Activated T-helper 1 cell treated with Interleukin-2 at 50 U/mL for 16 hours (primary cell): Measurements from ENCODE around the gene RNF166.

Experiments
- DNase-seq: peaks from one replicate; pipeline ENCODE4 v3.0.0-alpha.2; 2020; ENCODE audit warnings: low read depth

Gene RNF166

DNA sequence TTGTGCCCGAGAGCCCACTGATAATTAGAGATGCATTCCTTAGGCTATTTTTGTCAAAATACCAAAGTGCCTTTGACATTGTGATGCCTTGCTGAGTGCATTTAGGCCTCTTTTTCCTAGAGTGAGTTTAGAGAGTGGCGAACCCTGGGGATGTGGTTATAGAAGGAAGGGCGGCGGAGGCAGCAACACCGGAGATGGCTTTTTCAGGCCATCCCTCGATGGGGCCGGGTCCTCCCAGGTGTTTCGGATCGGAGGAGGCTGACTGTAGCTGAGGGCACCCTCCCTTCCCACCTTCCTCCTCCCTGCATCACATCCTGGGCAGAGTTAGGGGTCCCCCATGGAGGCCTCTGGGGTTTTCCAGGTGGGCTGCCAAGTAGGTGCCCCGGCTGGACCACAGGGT, 13.3 kb downstream of the RNF166 start:
- DNase-seq: no peak

DNA sequence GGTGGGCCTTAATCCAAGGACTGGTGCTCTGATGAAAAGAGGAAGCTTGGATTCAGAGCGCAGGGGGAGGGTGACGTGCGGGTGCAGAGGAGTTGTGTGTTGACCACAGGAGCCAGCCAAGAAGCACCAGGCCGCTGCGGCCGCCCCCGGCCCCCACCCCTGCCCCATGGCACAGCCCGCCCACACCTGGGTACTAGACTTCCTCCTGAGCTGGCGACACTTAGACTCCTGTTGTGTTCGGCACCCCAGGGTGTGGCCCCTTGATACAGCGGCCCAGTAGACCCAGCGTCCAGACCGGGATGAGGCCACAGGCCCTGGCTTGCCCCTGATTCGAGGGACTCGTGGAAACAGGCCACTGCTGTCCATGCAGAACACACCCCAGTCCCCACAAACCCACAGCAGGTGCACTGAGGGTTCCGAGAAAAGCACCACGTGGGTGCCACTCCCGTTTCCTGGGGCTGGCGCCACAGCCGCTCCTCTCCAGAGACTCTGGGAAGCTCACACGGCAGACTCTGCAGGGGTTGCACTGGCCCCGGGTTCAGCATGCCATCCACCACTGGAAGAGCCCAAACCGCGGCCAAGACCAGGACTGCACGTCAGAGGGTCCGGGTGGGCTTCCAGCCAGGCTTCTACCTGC, 14.2 kb downstream of the RNF166 start:
- peak; percentile 35 for DNase-seq

- no peak for DNase-seq
Measured at GRCh38 chr16:88691129-88691813, 14.9 kb downstream of the RNF166 start.

DNA sequence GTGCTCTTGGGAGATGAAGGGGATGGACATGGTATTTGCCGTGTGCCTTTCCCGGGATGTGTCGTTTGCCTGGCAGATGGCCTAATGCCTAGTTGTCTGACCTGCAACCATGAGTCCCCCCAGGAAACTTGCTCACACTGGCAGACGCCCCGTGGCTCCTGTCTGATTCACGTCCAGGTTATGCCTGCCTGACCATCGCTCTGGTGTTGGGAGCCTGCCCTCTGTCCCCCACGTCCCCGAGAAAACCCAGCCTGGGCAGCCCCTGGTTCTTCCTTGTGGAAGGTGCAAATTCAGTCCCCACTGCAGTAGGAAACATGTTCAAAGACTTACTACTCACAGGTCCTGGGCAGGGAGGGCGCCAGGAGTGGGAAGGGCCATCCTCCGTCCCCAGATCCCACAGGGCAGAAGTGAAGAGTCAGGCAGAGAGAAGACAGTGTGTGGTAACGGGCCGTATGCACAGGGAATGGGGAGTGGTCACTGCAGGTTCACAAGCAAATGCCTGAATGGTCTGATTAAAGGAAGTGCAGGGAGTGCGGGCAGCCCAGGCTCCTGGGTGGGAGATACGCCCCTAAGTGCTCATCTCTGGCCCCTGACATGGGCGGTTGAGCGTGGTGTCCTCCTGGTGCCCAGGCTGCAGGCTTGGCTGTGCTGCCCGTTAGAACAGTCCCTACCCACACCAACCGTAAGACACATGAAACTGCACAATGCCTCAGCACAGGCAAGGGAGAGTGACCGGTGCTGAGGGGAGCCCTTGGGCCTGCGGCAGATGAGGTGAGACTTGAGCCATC, 15.7 kb downstream of the RNF166 start:
- no peak for DNase-seq

GRCh38 chr16:88688013-88688778, 18.0 kb downstream of the RNF166 start:
- DNase-seq: no peak

GRCh38 chr16:88687676-88688012, 18.6 kb downstream of the RNF166 start:
- no peak for DNase-seq

GRCh38 chr16:88687254-88687576, 19.0 kb downstream of the RNF166 start:
- no peak for DNase-seq

GRCh38 chr16:88686439-88687253, 19.6 kb downstream of the RNF166 start, which contains the start of gene SNAI3:
Gene SNAI3 (minus strand): TSS chr16:88686507. CDS start chr16:88686406, 101 bp downstream.
- DNase-seq: peak; percentile 82

GRCh38 chr16:88686062-88686438, 20.2 kb downstream of the RNF166 start:
- no peak for DNase-seq

- DNase-seq: peak; percentile 39
Measured at GRCh38 chr16:88685156-88686061, 20.8 kb downstream of the RNF166 start.

GRCh38 chr16:88684569-88685155, 21.5 kb downstream of the RNF166 start:
- DNase-seq: no peak

DNA sequence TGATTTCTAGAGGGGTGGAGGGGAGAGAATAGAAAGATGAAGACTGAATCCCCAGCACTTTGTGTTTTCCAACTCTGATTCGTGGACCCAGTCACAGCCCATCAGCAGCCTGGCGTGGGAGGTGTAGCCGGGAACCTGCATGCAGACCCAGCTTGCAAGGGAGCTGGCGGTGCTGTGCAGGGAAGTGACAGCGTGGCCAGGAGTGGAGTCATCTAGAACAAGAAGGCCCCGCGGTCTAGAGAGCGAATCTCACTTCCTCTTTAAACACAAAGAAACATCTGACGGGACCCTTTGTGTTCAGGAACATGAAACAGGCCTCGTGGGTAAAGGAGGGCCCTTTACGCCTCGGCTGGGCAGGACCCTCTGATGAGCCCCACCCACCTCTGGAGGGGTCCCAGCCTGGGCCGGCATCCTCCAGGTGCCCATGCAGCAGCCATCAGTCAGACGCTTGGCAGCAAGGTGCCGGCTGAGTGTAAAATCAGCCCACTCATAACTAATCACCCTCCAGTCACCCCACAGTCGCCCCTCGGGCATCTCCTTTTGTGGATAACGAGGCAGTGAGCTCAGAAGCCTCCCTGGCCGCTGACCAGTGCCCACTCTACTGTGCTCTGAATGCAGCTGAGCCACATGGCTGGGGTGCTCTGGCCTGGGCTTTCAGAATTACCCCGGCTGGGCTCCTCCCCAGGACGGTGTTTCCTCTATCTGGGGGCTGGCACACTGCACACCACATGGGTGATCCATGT, 24.3 kb downstream of the RNF166 start:
- peak; percentile 36 for DNase-seq

- no peak for DNase-seq
Measured at GRCh38 chr16:88681084-88681680, 25.0 kb downstream of the RNF166 start.

- DNase-seq: no peak
Measured at GRCh38 chr16:88680554-88681083, 25.6 kb downstream of the RNF166 start.

GRCh38 chr16:88678224-88678979, 27.8 kb downstream of the RNF166 start:
- no peak for DNase-seq

DNA sequence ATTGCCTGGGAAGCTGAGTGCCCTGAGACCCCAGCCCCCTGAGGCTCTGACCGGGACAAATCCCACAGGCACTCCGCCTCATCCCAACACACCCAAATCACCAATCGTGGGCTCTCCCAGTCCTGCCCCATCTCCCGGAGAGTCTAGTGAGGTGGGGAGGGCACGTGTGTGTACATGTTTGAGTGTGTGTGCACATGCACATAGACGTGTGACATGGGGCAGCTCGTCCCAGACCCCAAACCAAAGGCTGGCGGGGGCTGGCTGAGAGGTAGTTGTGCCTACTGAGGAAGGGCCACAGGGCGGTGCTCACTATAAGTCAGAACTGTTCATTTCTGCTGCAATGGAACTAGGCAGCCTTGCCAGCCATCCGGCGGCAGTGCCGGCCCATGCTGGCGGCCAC, 28.5 kb downstream of the RNF166 start:
- DNase-seq: no peak

- DNase-seq: no peak
Measured at GRCh38 chr16:88676502-88677242, 29.5 kb downstream of the RNF166 start.
